A673 (cell line): ENCODE data around the gene ZNF91.

ENCODE experiments used
- CTCF ChIP-seq: fragments of 300-800, 200-600 bp; sonication (generic); conservative IDR thresholded peaks from 2 replicates; pipeline ENCODE4 v1.5.1; 2017; ENCODE audit warnings: low read depth, mild to moderate bottlenecking, antibody characterized with exemption, low read length, moderate library complexity, mixed read lengths
- EZH2 ChIP-seq: fragments of 200-600 bp; sonication (generic); IDR thresholded peaks from 2 replicates; pipeline ENCODE4 v1.6.1; 2017; ENCODE audit warnings: borderline replicate concordance, low read depth, mild to moderate bottlenecking, mixed read lengths, antibody characterized with exemption, low read length; ENCODE audit not compliant: poor library complexity, severe bottlenecking

DNA sequence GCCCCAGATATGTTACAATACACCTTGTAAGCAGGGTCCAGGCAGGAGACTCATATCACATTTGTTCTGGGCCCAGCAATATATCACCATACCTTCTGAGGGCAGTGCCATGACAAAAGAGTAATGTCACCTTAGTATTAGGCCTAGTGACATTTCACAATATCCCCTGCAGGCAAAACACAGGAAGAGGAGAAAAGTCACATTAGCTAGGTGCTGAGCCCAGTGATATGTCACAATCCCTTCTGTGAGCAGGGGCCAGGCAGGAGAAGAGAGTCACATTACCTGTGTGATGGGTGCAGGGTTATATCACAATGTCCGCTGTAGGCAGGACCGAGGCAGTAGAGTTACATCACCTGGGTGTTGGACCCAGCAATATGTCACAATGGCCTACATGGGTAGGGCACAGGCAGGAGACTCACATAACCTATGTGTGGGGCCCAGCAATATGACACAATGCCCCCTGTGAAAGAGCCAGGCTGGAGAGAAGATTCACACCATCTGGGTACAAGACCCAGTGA lies 12.4 kb upstream of the ZNF91 start:
- TF ChIP-seq EZH2 (no peak), CTCF (no peak)
